WI38 (cell line): ENCODE measurements around the gene PPP3CA.

Source experiments
- H3K4me3 ChIP-seq: 2 replicates; pipeline ENCODE4 v1.5.1; 2011; ENCODE audit warnings: low read depth, mild to moderate bottlenecking, control low read depth, low read length
- TF ChIP-seq, protein P1 (sequence below): IDR thresholded peaks from 2 replicates; pipeline ENCODE4 v1.5.1; 2012; ENCODE audit warnings: low read depth, mild to moderate bottlenecking, control low read depth, low read length

PPP3CA gene

DNA sequence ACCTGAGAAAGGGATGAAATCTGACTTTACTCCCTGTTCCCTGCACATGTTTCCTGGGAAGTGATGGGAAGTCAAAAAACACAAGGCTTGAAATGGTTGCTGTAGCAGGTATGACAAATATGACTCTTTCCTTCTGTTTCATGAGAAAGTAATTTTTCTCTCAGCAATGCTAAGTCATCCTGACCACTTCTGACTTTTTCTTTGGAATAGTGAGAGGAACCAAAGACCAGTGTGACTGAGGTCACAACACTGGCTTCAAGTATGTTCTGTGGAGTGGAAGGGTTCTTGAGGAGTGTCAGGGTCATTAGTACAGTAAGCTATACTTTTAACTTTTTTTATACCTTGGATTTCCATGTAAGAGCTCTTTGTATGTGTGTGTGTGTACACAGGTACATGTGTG is 225.3 kb downstream of the PPP3CA start:
- no peak overlapping the region for H3K4me3 ChIP-seq
- TF ChIP-seq, protein P1, sequence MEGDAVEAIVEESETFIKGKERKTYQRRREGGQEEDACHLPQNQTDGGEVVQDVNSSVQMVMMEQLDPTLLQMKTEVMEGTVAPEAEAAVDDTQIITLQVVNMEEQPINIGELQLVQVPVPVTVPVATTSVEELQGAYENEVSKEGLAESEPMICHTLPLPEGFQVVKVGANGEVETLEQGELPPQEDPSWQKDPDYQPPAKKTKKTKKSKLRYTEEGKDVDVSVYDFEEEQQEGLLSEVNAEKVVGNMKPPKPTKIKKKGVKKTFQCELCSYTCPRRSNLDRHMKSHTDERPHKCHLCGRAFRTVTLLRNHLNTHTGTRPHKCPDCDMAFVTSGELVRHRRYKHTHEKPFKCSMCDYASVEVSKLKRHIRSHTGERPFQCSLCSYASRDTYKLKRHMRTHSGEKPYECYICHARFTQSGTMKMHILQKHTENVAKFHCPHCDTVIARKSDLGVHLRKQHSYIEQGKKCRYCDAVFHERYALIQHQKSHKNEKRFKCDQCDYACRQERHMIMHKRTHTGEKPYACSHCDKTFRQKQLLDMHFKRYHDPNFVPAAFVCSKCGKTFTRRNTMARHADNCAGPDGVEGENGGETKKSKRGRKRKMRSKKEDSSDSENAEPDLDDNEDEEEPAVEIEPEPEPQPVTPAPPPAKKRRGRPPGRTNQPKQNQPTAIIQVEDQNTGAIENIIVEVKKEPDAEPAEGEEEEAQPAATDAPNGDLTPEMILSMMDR: no peak

DNA sequence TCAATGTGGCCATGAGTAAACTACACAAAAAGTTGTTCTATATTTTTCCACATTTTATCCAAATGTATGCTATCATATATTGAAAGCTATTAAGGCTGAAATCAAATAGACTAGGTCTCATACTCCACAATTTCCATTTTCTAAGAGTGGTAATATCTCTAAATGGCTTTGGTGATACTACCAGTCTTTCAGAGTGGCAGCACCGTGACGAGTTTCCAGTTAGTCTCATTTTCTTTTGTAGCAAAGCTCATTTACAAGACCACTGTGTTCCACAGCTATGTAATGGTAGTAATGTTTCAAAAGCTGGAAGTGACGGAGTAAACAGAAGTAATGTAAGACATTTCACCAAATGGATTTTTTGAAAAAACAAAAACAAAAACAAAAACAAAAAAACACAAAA is 228.2 kb downstream of the PPP3CA start:
- TF ChIP-seq, protein P1: no peak
- no peak overlapping the region for H3K4me3 ChIP-seq

DNA sequence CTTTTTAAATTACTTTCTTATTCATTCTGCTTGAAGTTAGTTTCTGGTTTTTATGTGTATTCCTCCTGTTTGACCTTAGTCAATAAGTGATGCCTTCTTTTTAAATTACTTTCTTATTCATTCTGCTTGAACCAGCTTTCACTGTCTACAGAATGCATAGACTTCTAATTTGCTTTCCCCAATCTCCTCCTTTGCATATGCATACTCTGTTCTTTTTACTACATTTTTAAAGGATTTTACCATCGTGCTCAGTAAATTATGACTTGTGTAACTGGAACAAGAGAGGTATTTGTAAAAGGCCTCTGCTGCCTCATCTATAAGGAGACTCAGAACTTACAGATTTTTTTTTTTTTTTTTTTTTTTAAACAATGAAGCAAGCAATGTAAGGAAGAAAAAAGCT is 228.7 kb downstream of the PPP3CA start:
- H3K4me3 ChIP-seq: no peak overlapping the region
- TF ChIP-seq, protein P1: no peak

DNA sequence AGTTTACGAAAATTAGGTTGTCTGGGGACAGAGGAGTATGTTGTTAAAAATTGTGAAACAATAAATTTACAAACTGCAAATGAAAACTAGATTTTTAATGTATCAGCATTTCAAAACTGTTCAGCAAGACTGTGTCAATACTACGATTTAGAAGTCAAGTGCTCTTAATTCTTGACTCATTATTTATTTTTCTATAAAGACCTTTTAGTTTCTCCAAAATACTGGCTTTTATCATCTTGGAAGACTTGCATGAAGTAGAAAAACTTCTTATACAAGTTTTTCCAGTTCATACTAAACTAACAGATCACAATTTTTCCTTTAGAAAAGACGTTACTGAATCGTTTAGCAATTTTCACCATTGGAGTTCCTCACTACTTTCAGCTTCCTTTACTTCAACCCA is 231.4 kb downstream of the PPP3CA start:
- H3K4me3 ChIP-seq: no peak overlapping the region
- TF ChIP-seq, protein P1: no peak

DNA sequence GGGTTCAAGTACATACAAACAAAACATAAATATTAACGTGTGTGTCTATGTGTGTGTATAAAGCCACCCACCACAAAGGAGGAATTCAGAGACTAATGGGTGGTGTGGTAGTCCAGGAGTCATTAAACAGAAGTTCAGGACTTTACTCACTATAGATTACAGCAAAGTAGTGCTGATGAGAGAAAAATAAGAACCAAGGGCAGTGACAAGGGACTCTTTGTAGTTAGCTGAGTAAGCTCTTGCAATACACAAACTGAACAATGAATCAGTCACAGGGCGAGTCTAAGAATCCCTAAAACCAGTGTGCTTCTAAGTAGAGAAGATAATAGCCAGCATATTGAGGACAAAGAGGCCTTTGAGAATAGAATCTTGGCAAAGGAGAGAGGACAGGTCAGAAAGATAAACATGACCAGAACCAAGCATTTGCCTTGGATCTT is 232.4 kb downstream of the PPP3CA start:
- TF ChIP-seq, protein P1: no peak
- H3K4me3 ChIP-seq: no peak overlapping the region

DNA sequence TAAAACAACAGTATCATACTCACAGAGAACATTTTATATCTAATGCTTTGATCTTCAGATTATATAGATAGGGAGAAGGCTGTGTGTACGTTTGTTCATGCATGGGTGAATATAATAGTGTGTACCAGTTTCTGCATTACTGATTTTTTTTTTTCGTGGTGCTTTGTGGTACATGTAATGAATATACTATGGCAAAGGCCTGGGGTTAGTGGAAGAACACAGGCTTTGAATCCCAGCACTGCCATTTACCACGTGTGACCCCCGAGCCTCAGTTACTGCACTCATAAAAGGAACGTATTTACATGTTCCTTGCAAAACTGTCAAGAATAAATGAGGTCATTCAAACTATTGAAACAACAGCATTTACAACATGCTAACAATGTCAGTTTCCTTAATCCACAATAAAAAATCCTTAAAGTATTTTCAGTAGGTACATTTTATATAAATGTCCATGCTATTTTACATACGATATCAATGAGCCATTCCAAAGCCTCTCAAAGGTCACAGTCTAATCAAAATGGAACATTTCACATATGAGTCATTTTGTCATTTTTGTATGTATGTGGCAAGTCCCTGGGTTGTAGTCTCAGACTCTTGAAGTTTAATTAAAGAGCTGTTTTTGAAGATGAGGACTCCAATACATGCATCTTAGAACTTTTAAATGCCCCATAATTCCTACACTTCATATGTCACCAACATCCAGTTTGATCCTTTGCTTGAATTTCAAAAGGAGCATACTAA is 242.8 kb downstream of the PPP3CA start:
- TF ChIP-seq, protein P1: no peak
- H3K4me3 ChIP-seq: no peak overlapping the region

DNA sequence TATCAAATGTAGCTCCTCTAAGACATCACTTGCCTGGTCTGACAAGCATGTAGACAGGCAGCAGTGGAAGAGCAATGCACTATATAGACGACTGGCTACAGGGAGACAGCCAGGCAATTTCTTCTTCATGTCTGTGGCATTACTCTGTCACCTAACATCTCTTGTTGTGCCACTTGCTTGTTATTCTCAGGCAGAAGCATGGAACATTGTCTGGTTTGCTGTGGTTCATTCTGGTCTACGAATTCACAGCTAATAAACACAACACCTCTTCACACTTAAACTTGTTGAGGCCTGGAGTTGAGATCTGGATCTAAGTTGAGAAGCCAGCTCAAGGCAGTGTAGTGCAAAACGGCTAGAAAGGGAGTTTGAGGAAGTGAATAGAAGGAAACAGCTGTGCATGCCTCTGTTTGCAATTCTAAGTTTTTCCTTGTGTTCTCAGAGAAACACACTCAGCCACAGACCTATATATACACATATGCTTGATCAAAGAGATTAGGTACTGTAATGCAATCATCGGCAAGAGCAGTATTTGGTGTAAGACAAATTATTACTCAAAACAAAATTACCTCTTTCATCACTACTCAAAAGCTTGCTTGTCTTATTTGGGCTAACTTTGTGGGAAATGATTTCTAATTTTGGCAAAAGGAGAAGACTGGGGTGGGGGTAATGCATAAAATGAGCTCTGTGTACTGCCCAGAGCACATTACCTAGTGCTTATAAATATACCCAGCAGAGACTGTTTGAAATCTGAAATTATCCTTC is 243.8 kb downstream of the PPP3CA start:
- TF ChIP-seq, protein P1: no peak
- no peak overlapping the region for H3K4me3 ChIP-seq
